NCI-H1436 (cell line): ENCODE measurements around the gene NUDT8.

Source experiments
- DNase-seq: peaks from one replicate; lab custom pipeline; 2025; lab: John Stamatoyannopoulos, UW

The NUDT8 gene

GRCh38 chr11:67629386-67630227 is at the start of gene NUDT8:
Gene NUDT8, minus strand, starts transcription at chr11:67629937. Its CDS starts 26 bp downstream, at chr11:67629911.
- DNase-seq: peak; percentile 74

- no peak for DNase-seq
Measured at GRCh38 chr11:67675058-67675747, 45.5 kb upstream of the NUDT8 start.

- no peak for DNase-seq
Measured at GRCh38 chr11:67674442-67674871, 44.7 kb upstream of the NUDT8 start, which contains the start of gene ALDH3B2. Gene ALDH3B2, minus strand, starts transcription at chr11:67674623. Its CDS starts 7,688 bp downstream, at chr11:67666935.

- no peak for DNase-seq
Measured at GRCh38 chr11:67673902-67674301, 44.2 kb upstream of the NUDT8 start.

GRCh38 chr11:67673358-67673757 is 43.6 kb upstream of the NUDT8 start:
- no peak for DNase-seq

GRCh38 chr11:67671211-67671520 is 41.4 kb upstream of the NUDT8 start:
- DNase-seq: no peak

GRCh38 chr11:67670316-67671210 is 40.8 kb upstream of the NUDT8 start:
- no peak for DNase-seq

GRCh38 chr11:67668192-67668551 is 38.4 kb upstream of the NUDT8 start:
- no peak for DNase-seq

- DNase-seq: no peak
Measured at GRCh38 chr11:67667490-67668191, 37.9 kb upstream of the NUDT8 start.

- no peak for DNase-seq
Measured at GRCh38 chr11:67666676-67667489, 37.1 kb upstream of the NUDT8 start.

- DNase-seq: no peak
Measured at GRCh38 chr11:67666303-67666645, 36.5 kb upstream of the NUDT8 start.

- DNase-seq: no peak
Measured at GRCh38 chr11:67665541-67666302, 36.0 kb upstream of the NUDT8 start.

- no peak for DNase-seq
Measured at GRCh38 chr11:67664696-67665540, 35.2 kb upstream of the NUDT8 start.

- DNase-seq: no peak
Measured at GRCh38 chr11:67664213-67664585, 34.5 kb upstream of the NUDT8 start.

- no peak for DNase-seq
Measured at GRCh38 chr11:67663532-67664212, 33.9 kb upstream of the NUDT8 start.

- DNase-seq: no peak
Measured at GRCh38 chr11:67662835-67663531, 33.2 kb upstream of the NUDT8 start.

GRCh38 chr11:67662142-67662834 is 32.6 kb upstream of the NUDT8 start:
- DNase-seq: no peak
